Activated CD8-positive, alpha-beta memory T cell treated with anti-CD3 and anti-CD28 coated beads for 1 hour (primary cell): ENCODE data around the gene KBTBD4.

Experiments
- DNase-seq, 2 donors: peaks; one replicate each; pipeline ENCODE4 v3.0.0-alpha.2; 2020; ENCODE audit warnings: low read depth in 1 of 2; ENCODE audit errors: extremely low read depth in 1 of 2

Gene KBTBD4

GRCh38 chr11:47578524-47579494 lies at the start of gene KBTBD4, which contains the start of gene NDUFS3:
TSS of gene KBTBD4 (minus strand) at chr11:47578970. CDS start at chr11:47578951, 19 bp downstream.
TSS of gene NDUFS3 (plus strand) at chr11:47579074. CDS start at chr11:47579092, 18 bp downstream.
- DNase-seq = peak; percentile 73 to 75

GRCh38 chr11:47628026-47628425 lies 49.3 kb upstream of the KBTBD4 start:
- no peak for DNase-seq

GRCh38 chr11:47626234-47626633 lies 47.5 kb upstream of the KBTBD4 start:
- DNase-seq = no peak

- DNase-seq = no peak
Measured at GRCh38 chr11:47620836-47621378, 42.1 kb upstream of the KBTBD4 start.

GRCh38 chr11:47617417-47617809 lies 38.6 kb upstream of the KBTBD4 start:
- no peak for DNase-seq

- DNase-seq = no peak
Measured at GRCh38 chr11:47616726-47617416, 38.1 kb upstream of the KBTBD4 start.

GRCh38 chr11:47615249-47615648 lies 36.5 kb upstream of the KBTBD4 start:
- DNase-seq = no peak

- no peak for DNase-seq
Measured at GRCh38 chr11:47611348-47611794, 32.6 kb upstream of the KBTBD4 start.

GRCh38 chr11:47609675-47610074 lies 30.9 kb upstream of the KBTBD4 start:
- no peak for DNase-seq

GRCh38 chr11:47607380-47607779 lies 28.6 kb upstream of the KBTBD4 start:
- DNase-seq = no peak

GRCh38 chr11:47606731-47607130 lies 28.0 kb upstream of the KBTBD4 start:
- DNase-seq = no peak

GRCh38 chr11:47605921-47606320 lies 27.2 kb upstream of the KBTBD4 start:
- DNase-seq = no peak

GRCh38 chr11:47603295-47603694 lies 24.5 kb upstream of the KBTBD4 start:
- no peak for DNase-seq

GRCh38 chr11:47599902-47600301 lies 21.1 kb upstream of the KBTBD4 start:
- DNase-seq = no peak

GRCh38 chr11:47595967-47596366 lies 17.2 kb upstream of the KBTBD4 start:
- DNase-seq = no peak

GRCh38 chr11:47595029-47595428 lies 16.3 kb upstream of the KBTBD4 start:
- no peak for DNase-seq

- no peak for DNase-seq
Measured at GRCh38 chr11:47593934-47594855, 15.4 kb upstream of the KBTBD4 start, which contains the start of gene C1QTNF4. TSS of gene C1QTNF4 (minus strand) at chr11:47594411. CDS start at chr11:47590810, 3,601 bp downstream.

GRCh38 chr11:47593492-47593933 lies 14.7 kb upstream of the KBTBD4 start:
- DNase-seq = no peak

GRCh38 chr11:47592970-47593369 lies 14.2 kb upstream of the KBTBD4 start:
- no peak for DNase-seq

- DNase-seq = no peak
Measured at GRCh38 chr11:47592251-47592650, 13.5 kb upstream of the KBTBD4 start.
